ENCODE measurements around the gene ARHGAP9. TPM values are rescaled to one million over a fixed set of nuclear protein-coding genes. Genes with fewer than 3 reads are reported as not detected.

The ARHGAP9 gene
- total RNA-seq, 2 donors from 2014 or later = 32.0 to 32.5 TPM

- DNase-seq (ENCODE audit: low spot score) (no peak), ATAC-seq (ENCODE audit: insufficient number of reproducible peaks, low FRiP score, low read depth) (no peak)
- H3K27me3 ChIP-seq (replicated peaks; ENCODE audit: insufficient read depth) = no peaks in the 10 kb centered on the region
- no peaks in the 10 kb centered on the region for H3K9me3 ChIP-seq
- H3K27ac ChIP-seq = peak overlapping the region in 1 of 2 donors; percentile 85
- peaks cover 9 to 27% of the 10 kb centered on the region in 2 donors for H3K4me1 ChIP-seq (ENCODE audit: control insufficient read depth in 1 of 2, low read depth in 2 of 2)
- H3K36me3 ChIP-seq = no peaks in the 10 kb centered on the region
- H3K4me3 ChIP-seq = no peak overlapping the region
- TF ChIP-seq, protein P1, sequence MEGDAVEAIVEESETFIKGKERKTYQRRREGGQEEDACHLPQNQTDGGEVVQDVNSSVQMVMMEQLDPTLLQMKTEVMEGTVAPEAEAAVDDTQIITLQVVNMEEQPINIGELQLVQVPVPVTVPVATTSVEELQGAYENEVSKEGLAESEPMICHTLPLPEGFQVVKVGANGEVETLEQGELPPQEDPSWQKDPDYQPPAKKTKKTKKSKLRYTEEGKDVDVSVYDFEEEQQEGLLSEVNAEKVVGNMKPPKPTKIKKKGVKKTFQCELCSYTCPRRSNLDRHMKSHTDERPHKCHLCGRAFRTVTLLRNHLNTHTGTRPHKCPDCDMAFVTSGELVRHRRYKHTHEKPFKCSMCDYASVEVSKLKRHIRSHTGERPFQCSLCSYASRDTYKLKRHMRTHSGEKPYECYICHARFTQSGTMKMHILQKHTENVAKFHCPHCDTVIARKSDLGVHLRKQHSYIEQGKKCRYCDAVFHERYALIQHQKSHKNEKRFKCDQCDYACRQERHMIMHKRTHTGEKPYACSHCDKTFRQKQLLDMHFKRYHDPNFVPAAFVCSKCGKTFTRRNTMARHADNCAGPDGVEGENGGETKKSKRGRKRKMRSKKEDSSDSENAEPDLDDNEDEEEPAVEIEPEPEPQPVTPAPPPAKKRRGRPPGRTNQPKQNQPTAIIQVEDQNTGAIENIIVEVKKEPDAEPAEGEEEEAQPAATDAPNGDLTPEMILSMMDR (IDR thresholded peaks at IDR 0.05) = no peak
Measured at GRCh38 chr12:57451233-57451778, 28.4 kb downstream of the ARHGAP9 start.

- Histone ChIP-seq H3K27me3 (replicated peaks; ENCODE audit: insufficient read depth) (no peaks in the 10 kb centered on the region), H3K4me1 (ENCODE audit: control insufficient read depth in 1 of 2, low read depth in 2 of 2) (peaks cover 9 to 27% of the 10 kb centered on the region in 2 donors), H3K9me3 (no peaks in the 10 kb centered on the region), H3K4me3 (no peak overlapping the region), H3K36me3 (no peaks in the 10 kb centered on the region), H3K27ac (no peak overlapping the region)
- DNase-seq (ENCODE audit: low spot score) (no peak), ATAC-seq (ENCODE audit: insufficient number of reproducible peaks, low FRiP score, low read depth) (no peak)
- TF ChIP-seq, protein P1 (IDR thresholded peaks at IDR 0.05) = no peak
Measured at GRCh38 chr12:57450057-57450456, 29.6 kb downstream of the ARHGAP9 start.

GRCh38 chr12:57449375-57449774, 30.3 kb downstream of the ARHGAP9 start:
- peaks cover 9 to 27% of the 10 kb centered on the region in 2 donors for H3K4me1 ChIP-seq (ENCODE audit: control insufficient read depth in 1 of 2, low read depth in 2 of 2)
- H3K9me3 ChIP-seq = no peaks in the 10 kb centered on the region
- no peaks in the 10 kb centered on the region for H3K27me3 ChIP-seq (replicated peaks; ENCODE audit: insufficient read depth)
- DNase-seq (ENCODE audit: low spot score) (no peak), ATAC-seq (ENCODE audit: insufficient number of reproducible peaks, low FRiP score, low read depth) (no peak)
- no peak overlapping the region for H3K27ac ChIP-seq
- TF ChIP-seq, protein P1 (IDR thresholded peaks at IDR 0.05) = no peak
- H3K36me3 ChIP-seq = no peaks in the 10 kb centered on the region
- no peak overlapping the region for H3K4me3 ChIP-seq

DNA sequence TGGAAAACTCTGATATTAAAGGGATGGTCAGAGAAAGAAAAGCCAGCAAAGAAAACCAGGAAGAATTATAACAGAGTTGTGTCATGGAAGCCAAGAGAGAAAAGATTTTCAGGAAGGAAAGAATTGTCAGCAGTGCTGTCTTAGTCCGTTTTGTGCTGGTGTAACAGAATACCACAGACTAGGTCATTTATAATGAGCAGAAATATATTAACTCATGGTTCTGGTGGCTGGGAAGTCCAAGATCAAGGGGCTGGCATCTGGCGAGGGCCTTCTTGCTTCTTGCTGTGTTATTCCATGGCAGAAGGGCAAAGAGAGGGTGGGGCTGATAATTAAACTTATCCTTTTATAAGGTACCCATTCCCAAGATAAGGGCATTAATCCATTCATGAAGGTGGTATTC, 31.0 kb downstream of the ARHGAP9 start:
- H3K27me3 ChIP-seq (replicated peaks; ENCODE audit: insufficient read depth) = no peaks in the 10 kb centered on the region
- ATAC-seq (ENCODE audit: insufficient number of reproducible peaks, low FRiP score, low read depth) (no peak), DNase-seq (ENCODE audit: low spot score) (no peak)
- H3K27ac ChIP-seq = no peak overlapping the region
- peaks cover 9 to 27% of the 10 kb centered on the region in 2 donors for H3K4me1 ChIP-seq (ENCODE audit: control insufficient read depth in 1 of 2, low read depth in 2 of 2)
- no peaks in the 10 kb centered on the region for H3K9me3 ChIP-seq
- no peak overlapping the region for H3K4me3 ChIP-seq
- TF ChIP-seq, protein P1 (IDR thresholded peaks at IDR 0.05) = no peak
- H3K36me3 ChIP-seq = no peaks in the 10 kb centered on the region

GRCh38 chr12:57446292-57446960, 33.2 kb downstream of the ARHGAP9 start:
- TF ChIP-seq, protein P1 (IDR thresholded peaks at IDR 0.05) = no peak
- DNase-seq (ENCODE audit: low spot score) = no peak

More at GRCh38 chr12:57446292-57446960, 33.2 kb downstream of the ARHGAP9 start:
- Histone ChIP-seq H3K4me1 (ENCODE audit: control insufficient read depth in 1 of 2, low read depth in 2 of 2) (peaks cover under 1 to 8% of the 10 kb centered on the region in 2 donors), H3K9me3 (no peaks in the 10 kb centered on the region), H3K27ac (no peak overlapping the region), H3K4me3 (no peak overlapping the region), H3K36me3 (no peaks in the 10 kb centered on the region), H3K27me3 (replicated peaks; ENCODE audit: insufficient read depth) (no peaks in the 10 kb centered on the region)
- no peak for ATAC-seq (ENCODE audit: insufficient number of reproducible peaks, low FRiP score, low read depth)
